Right kidney (tissue), 1 donor: ENCODE data around the gene TSPAN9.

Source experiments
- DNase-seq: peaks from one replicate; pipeline ENCODE4 v3.0.0-alpha.2; 2016

The TSPAN9 gene

DNA sequence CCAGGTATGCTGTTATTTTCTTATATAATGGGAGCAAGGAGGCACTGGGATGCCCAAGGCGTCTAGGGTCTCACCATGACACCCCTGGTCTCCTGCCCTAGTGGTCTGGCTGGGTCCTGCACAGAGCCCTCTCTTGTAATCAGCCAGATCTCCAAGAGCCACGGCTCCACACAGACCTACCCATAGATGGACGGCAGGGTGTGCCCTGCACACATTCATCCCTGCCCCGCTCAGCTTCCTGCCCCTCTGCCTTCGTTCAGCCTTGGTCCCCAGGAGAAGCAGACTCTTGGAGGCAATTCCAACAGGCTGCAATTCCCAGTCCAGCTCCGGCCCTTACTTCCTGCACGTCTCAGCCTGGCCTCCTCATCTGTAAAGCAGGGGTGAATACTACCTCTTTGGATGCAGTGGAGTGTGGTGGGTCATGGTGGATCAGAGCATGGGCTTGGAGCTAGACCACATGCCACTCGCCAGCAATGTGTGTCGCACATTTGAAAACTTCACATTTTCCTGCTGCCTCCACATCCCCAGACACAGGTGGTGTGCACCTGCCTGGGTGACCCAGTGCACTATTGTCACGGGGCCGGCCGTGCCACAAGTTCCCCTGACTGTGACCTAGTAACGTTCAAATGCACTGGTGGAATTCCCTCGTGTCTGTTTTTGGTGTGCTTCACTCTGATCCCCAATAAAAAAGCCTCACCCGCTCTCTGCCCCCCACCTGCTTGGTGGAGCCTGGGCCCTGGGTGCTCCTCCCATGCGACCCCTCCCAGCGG is 242.7 kb downstream of the TSPAN9 start:
- no peak for DNase-seq

DNA sequence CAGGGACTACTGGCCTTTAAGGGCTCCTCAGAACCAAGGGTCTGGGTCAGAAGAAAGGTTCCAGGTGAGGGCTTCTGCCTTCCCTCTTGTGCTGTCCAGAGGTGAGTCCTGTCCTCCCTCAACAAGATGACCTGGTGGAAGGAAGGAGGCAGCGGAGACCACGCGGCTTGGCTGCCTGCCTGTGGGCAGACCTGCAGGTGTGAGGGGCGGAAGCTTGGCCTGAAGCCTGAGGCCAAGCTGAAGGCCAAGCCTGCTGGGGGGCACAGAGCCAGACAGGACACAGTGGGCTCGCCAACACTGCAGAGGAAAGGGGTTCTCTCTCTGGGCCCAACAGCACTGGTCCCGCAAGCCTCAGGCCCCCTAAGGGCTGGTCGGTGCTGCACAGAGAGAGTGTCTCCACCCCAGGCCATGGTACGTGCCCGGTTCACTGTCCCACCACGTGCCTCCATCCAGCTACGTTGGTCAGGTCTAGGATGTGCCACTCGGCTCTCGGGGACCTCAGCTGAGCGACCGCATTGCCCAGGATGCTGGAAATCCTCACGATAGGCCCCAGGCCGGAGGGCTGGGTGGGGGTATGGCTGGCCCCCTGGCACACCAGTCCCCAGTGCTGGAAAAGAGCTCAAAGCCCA is 243.8 kb downstream of the TSPAN9 start:
- DNase-seq = no peak

DNA sequence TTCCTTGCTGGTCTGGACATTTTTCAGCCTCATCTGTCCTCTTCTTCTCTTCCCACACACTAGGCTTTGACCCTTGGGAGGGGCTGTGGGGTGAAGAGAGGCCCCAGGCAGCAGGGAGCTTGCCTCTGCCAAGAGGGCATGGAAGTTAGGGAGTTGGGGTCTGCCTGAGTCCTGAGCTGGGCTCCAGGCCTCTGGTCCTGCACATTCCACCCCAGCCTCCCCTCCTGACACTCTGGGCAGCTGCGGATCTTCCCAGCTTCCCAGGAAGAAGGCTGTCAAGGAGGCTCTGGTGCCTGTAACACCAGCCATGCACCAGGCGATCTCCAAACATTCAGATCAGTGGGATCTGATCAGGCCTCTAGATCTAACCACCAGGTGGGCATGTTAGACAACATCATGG is 244.7 kb downstream of the TSPAN9 start:
- no peak for DNase-seq

DNA sequence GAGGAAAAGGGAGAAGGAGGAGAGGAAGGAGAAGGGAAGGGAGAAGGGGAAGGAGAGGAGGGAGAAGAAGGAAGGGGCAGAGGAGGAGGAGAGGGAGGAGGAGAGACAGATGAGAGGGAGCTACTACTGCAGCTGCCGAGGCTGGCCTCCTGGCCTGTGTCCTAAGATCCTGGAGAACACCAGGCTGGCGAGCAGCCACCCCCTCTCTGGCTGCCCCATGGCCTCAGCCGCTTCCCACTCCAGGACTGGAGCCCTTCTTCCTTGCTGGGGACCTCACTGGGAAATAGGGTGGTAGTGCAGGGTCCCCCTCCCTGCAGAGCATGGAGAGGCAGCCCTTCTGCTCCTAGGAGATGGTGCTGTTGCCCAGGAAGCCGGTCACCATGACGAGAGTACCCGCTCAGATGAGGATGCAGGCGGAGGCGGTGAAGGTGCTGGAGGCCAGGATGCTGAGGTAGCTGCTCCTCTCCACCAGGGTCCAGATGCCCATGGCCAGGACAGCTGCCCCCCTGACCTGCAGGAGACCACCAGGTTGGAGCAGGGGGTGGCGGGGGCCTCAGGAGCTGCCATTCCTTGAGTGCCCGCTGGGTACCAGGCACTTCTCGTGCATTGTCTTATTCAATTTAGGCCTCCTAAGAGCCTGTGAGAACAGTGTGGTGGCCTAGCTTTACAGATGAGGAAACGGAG is 246.0 kb downstream of the TSPAN9 start:
- no peak for DNase-seq

DNA sequence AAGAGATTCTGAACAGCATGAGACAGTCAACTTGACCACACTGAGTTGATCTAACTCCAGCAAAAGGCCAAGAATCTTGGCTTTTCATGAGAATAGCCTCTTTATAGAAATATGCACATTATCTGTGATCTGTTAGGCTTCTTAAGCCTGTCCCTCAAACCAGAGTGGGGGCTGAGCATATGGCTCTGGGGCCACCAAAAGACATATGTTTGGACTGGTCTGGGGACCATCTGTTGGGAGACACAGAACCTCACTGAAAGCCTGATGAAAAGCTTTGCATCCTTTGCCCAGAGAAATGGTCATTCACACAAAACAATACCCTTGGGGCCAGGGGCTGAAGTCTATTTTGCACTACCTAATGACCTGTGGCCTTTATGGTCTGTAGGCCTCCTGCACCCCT is 248.6 kb downstream of the TSPAN9 start:
- no peak for DNase-seq

DNA sequence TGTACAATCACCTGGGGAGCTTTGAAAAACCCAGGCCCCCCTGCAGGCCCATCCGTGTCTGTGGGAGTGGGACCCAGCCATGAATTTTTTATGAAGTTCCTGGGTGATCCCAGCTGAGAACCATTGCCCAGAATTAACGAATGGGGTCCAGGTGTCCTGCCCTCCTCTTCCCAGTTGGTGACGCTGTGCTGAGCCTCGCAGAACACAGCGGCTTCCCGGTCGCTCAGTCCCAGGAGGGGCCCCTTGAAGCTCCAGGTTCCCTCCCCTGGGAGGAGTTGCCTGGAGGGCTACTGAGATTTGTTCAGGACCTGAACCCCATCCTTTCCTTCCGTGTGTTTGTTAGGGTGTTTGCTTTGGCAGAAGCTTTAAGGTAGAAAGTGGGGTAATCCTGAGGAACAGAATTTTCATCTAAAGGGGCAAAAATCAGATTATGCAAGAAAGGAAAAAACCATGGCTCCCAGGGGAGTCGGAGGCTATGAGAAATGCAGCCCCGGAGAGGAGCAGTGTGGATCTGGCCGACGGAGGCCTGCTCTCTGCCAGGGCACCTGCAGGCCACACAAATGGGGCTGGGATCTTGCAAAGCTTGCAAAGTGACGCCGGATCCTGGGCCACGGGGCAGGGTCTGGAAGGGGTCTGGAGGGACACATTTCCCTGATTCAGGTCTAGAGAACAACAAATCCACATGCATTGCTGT is 249.1 kb downstream of the TSPAN9 start:
- DNase-seq = no peak

DNA sequence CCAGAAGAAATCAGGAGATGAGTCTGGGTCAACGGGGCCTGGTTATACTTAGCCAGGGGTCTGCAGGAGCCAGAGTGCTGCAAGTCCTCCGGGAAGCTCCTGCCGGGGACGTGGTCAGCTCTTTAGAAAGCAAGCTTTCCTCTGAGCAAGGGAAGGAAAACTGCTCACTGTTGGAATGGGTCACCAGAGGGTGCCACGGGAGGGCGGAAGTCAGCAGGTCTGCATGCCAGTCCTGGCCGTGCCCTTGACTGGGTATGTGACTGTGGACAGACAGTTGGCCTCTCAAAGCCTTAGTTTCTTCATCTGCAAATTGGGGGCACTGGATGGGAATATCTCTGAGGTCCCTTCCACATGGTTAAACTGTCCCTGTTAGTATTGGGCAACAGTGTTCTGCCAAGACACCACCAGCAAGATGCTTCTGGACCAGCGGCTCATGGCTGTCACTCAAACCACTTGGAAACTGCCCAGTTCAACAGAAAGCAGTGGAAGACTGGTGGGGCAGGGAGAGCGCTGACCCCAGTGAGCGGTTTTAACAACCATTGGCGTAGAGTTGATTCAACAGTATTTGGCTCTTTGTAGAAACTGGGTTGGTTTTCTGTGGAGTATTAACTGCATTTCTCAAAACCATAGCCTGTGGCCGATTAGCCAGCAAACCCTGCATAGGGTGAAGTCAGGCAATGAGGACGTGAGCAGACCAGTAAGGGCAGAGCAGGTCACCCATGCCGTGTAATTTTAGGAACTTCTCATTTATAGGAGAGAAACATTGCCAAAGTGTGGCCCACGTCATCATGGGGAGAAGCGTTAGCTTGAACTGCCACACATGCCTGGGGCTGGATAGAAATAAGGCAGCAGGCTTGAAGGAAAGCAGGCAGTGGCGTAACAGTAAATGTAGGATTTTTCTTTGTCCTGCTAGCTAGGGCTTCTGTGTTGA is 249.9 kb downstream of the TSPAN9 start:
- DNase-seq = no peak

DNA sequence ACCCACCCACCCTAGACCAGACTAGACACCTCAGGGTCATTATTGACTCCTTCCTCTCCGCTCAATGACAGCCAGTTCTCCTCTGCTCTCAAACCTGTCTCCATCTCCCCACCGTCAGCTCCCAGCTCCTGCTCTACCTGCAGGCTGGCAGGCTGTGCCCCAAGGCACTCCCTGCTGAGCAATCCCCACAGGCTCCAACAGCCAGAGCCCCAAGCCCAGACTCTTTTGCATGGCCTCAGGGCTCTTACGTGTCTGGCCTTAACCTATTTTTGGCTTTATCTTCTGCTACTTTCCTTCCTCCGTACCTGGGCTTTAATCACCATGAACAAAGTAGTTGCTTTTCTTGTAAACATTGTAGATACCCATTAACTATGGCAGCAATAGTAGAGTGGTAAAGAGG is 250.9 kb downstream of the TSPAN9 start:
- DNase-seq = no peak

DNA sequence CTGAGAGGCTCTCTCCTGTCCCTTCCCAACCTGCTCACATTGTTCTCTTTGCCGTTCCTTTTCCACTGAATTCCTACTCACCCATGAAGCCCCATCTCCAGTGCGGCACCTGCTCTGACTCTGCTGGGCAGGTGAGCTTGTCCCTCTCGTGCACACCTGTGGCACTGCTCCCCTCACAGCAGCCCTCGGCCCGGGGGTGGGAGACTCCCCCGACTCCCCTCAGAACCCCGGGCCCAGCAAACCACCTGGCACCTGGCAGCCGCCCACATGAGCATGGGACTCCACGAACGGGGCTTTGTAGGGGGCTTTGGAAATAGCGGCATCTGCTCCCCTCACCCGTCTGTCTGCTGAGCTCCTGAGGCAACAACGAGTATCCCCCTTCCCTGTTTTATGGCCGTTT is 251.4 kb downstream of the TSPAN9 start:
- DNase-seq = no peak

DNA sequence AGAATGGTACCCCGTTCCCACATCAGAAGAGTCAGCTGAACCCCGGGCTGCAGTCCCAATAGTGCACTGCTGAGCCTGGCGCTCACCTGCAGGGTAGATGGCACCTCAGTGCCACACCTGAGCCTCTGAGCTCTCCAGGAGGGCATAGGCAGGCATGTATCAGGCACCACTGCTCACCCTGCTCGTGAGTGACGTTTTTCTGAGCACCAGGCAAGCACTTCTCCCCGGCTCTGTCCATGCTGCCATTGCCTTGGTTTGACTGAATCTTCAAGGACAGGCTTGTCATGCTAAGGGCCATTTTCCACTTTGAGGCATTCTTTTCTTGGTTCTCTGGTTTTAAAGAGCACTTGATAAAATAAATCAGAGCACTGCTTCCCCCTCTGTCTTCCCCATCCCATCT is 252.2 kb downstream of the TSPAN9 start:
- no peak for DNase-seq

DNA sequence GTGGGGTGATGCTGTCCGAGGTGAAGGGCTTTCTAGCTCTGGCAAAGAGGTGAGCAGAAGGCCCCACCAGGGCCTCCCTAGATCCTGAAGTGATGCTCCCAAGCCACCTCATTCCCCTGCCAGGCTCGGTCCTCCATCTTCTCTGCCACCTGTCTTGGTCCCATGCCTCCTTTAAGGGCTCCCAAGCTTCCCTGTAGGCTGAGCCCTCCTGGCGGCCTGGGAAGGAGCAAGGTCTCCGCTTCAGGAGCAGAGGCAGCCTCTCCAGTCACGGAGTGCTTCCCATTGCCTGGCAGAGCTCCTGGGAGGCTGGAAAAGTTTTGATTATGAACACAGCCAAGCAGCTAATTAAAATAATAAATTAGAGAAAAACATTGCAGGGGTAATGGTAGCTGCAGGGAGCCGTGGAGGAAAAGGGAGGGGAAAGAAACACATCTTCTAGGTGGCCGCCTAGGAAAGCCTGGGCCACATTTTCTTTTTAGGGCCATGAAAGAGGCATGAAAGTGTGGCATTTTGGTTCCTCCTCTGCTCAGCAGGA is 253.9 kb downstream of the TSPAN9 start:
- DNase-seq = no peak

DNA sequence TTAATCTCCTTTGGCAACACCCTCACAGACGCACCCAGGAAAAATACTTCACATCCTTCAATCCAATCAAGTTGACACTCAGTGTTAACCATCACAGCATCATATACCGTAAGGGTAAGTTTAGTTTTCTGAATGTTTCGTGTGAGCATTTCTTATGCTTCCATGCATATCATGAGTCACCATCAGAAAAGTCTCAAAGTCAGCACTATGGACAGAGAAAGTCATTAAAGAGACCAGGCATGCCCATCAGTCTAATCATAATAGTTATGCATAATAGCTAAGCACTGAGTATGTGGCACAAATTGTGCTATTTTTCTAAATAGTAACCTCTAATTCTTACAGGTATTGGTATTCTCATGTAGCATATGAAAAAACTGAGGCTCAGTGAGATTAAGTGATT is 255.0 kb downstream of the TSPAN9 start:
- no peak for DNase-seq

DNA sequence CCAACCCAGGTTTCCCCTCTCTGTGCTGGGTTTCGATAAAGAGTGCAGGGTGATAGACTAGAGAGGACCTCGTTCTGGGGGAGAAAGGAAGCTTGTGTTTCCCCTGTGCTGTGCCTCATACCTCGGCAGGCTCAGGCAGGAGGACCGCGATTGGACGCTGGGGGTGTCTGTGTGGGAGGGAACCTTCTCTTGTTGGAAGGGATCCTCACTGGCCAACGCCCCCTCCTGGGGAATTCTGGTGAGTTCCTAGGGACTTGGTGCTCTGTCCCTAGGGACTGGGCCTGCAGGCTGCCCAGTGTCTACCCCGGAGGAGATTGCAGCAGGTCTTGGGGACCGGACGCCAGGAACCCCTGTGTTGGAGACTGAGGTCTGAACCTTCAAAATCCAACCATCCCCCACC is 256.4 kb downstream of the TSPAN9 start:
- DNase-seq = no peak

DNA sequence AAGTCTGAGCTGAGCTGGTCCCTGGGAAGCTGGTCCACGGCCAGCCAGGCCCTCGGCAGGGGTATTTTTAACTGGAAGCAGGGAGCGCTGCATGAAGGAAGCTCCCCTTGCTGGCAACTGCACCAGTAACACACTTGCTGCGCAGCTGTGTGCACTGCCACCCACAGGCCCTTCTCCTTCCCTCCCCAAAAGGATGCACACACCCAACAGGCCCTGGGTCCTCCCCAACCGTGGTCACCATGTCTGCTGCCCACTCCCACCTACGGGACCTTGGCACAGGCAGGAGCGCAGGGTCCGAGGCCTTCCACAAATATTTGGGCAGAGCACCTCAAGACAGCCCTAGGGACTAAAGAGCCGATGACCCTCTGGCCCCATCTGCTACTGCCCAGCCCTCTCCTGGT is 256.8 kb downstream of the TSPAN9 start:
- DNase-seq = no peak

DNA sequence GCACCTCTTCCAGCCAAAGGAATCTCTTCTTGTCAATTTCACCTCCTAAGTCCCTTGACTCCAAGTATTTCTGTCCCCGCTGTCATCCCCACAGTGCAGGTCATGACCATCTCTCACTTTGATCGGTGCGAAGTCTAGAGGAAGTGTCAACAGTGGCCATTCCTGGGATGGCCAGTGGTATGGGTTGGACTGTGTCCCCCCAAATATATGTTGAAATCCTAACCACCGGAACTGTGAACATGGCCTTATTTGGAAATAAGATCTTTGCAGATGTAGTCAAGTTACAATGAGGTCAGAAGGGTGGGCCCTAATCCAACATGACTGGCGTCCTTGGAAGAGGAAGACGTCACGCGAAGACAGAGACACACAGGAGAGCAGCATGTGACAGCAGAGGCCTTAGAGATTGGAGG is 257.9 kb downstream of the TSPAN9 start:
- DNase-seq = no peak
